Large intestine (tissue), 3 donors: ENCODE data around the gene WSCD2. TPM values are rescaled to one million over a fixed set of nuclear protein-coding genes. Genes with fewer than 3 reads are reported as not detected.

Experiments
- DNase-seq, 2 donors: peaks; one replicate each; pipeline versions ENCODE4 v3.0.0 to v3.0.0-alpha.2; 2013
- H3K27ac ChIP-seq: one replicate; pipeline ENCODE4 v1.5.1; 2013; ENCODE audit warnings: low read length
- H3K27me3 ChIP-seq: 2 replicates; pipeline ENCODE4 v1.6.1; 2013; ENCODE audit warnings: low read length; ENCODE audit not compliant: control insufficient read depth, insufficient read depth
- H3K36me3 ChIP-seq: 2 replicates; pipeline ENCODE4 v1.6.1; 2013; ENCODE audit warnings: low read length; ENCODE audit not compliant: control insufficient read depth, insufficient read depth
- H3K4me1 ChIP-seq: one replicate; pipeline ENCODE4 v1.6.1; 2013; ENCODE audit warnings: low read length; ENCODE audit not compliant: control insufficient read depth, insufficient read depth
- H3K4me3 ChIP-seq: one replicate; pipeline ENCODE4 v1.5.1; 2013; ENCODE audit warnings: low read length
- H3K9me3 ChIP-seq: one replicate; pipeline ENCODE4 v1.6.1; 2013; ENCODE audit warnings: mild to moderate bottlenecking, low read depth, low read length, moderate library complexity; ENCODE audit not compliant: control insufficient read depth
- WGBS: methylation state at CpG from one replicate; pipeline ENCODE4 v1.1.5; 2013; ENCODE audit warnings: low lambda C conversion rate; ENCODE audit not compliant: insufficient coverage; 5-methylcytosine and 5-hydroxymethylcytosine counted together
- polyA plus RNA-seq: library from polyadenylated mRNA; unstranded; fragments of 120-200 nt; gene quantifications from one replicate; pipeline ENCODE4 v1.2.1, GENCODE V29; 2013

WSCD2 gene
- polyA plus RNA-seq, 1 donor = 1.5 TPM

DNA sequence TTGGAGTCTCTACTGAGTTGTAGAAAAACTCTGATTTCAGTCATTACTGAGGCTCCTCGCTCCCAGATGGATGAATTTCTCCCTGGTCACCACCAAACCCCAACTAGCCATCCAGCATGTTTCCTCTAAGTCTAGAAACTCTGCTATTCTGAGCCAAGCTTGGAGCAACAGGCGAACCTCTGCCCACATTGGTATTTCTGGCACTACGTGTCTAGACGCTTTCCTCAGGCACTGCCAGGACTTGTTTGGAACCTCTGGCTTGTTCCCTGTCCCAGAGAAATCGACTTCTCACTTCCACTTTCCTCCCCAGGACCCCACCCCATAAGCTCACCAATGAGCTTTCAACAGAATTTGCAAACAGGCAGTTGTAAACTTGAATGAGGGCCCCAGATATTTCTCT is 27.6 kb downstream of the WSCD2 start:
- Histone ChIP-seq H3K27ac (no peak overlapping the region), H3K4me1 (no peaks in the 10 kb centered on the region), H3K9me3 (no peaks in the 10 kb centered on the region), H3K27me3 (no peaks in the 10 kb centered on the region), H3K36me3 (no peaks in the 10 kb centered on the region), H3K4me3 (no peak overlapping the region)
- WGBS = no CpG with 5 or more reads among the region's 5 CpGs
- DNase-seq = no peak

DNA sequence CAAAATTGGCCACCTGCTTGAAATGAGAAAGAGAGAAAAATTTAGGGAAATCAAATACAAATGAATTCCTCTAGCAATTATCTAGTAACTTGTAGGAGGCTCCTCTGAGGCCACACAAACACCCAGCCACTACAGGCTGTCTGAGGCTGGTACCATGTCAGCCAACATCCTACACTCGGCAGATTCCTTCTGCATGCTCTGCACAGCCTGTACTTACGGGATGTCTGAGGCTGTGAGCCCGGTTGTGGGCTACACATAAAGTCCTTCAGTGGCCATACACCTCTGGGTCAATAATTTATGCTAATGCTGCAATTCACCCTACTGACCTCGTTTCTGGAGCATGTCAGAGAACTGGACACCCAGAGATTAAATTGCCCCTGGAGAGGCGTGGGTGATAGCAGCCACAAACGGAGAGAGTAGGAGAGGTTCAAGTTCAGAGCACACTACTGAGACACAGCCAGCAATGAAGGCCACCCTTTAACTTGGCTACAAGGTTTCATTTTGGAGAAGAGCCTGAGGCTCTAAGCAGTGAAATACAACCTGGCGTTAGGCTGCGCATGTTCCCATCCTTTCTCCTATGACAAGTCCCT is 28.9 kb downstream of the WSCD2 start:
- Histone ChIP-seq H3K27me3 (no peaks in the 10 kb centered on the region), H3K4me1 (no peaks in the 10 kb centered on the region), H3K4me3 (no peak overlapping the region), H3K9me3 (no peaks in the 10 kb centered on the region), H3K27ac (no peak overlapping the region), H3K36me3 (no peaks in the 10 kb centered on the region)
- WGBS = no CpG with 5 or more reads among the region's 8 CpGs
- no peak for DNase-seq

DNA sequence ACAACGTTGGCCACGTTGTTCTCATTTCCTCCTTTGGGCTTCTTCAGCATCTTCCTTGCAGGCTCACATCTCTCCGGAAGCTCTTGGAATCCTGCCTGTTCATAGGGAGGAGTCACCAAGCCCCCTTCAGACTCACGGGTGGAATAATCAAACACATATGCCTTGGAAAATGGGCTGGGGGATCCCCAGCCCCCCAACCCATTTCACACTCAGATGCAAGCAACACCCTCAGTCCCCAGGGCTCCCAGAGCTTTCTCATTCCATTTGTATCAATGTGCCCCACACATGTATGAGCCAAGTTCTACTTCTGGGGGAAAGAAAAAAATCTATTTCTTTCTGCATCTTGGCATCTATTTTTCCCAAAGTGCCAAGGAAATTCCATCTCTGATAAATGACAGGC is 33.1 kb downstream of the WSCD2 start:
- Histone ChIP-seq H3K27ac (no peak overlapping the region), H3K36me3 (no peaks in the 10 kb centered on the region)
- no peak for DNase-seq

DNA sequence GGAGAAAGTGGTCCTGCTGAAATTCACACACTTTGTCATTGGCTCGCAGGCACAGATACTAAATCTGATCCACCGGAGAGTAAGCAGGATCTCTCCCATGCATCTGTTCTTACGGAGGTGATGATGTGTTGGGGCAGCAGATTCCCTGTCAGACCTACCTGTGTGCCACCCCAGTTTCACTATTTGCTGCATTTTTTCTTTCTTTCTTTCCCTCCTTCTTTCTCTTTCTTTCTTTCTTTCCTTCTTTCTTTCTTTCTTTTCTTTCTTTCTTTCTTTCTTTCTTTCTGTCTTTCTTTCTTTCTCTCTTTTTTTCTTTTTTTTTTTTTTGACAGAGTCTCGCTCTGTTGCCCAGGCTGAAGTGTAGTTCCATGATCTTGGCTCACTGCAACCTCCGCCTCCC is 37.4 kb downstream of the WSCD2 start:
- 94% methylated on average over 2 of the region's 5 CpGs for WGBS
- H3K27ac ChIP-seq = no peak overlapping the region
- DNase-seq = no peak
- H3K9me3 ChIP-seq = no peaks in the 10 kb centered on the region
- H3K36me3 ChIP-seq = no peaks in the 10 kb centered on the region
- no peaks in the 10 kb centered on the region for H3K27me3 ChIP-seq
- no peaks in the 10 kb centered on the region for H3K4me1 ChIP-seq
- H3K4me3 ChIP-seq = no peak overlapping the region

More for the DNA sequence above, 33.1 kb downstream of the WSCD2 start:
- no CpG with 5 or more reads among the region's 4 CpGs for WGBS
- H3K27me3 ChIP-seq = no peaks in the 10 kb centered on the region
- no peak overlapping the region for H3K4me3 ChIP-seq
- H3K9me3 ChIP-seq = no peaks in the 10 kb centered on the region
- H3K4me1 ChIP-seq = no peaks in the 10 kb centered on the region

DNA sequence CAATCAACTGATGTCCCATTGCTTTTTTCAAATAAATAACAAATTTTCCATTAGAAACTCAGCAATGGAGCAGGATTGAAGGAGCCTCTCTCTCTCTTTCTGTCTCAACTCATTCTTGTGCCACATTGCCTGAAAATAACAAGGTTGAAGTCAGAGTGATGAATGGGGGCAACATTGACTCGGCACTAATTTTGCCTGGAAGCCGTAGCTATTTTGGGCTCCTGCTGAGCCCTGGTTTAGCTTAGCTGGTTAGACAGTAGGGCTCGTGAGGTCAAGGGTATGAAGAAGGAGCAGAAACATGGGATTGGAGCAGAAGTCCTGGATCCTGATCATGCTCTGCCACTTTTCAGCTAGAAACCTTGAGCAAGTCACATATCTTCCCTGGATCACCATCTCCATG is 38.9 kb downstream of the WSCD2 start:
- Histone ChIP-seq H3K4me1 (no peaks in the 10 kb centered on the region), H3K4me3 (no peak overlapping the region), H3K27me3 (no peaks in the 10 kb centered on the region), H3K27ac (no peak overlapping the region), H3K36me3 (no peaks in the 10 kb centered on the region), H3K9me3 (no peaks in the 10 kb centered on the region)
- no CpG with 5 or more reads among the region's 3 CpGs for WGBS
- DNase-seq = no peak

DNA sequence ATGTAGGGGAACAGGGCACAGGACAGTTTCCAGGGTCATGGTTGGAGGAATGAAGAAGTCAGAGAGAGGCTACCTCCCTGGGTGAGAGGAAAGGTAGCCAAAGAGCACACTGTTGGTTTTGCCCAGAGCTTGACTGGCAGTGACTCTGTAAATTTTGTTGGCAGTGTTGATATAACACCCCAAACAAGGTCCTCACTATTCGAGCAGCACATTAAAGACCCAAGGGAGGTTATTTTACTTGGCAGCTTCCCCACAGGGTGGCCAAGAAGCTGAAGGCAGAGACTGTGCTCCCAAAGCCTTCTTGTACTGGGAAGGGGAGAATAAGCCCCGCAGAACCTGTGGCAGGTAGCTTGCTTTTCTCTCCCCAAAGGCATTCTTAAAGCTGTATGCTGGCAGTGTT is 40.6 kb downstream of the WSCD2 start:
- H3K4me3 ChIP-seq = no peak overlapping the region
- H3K27ac ChIP-seq = no peak overlapping the region
- no peaks in the 10 kb centered on the region for H3K9me3 ChIP-seq
- no peaks in the 10 kb centered on the region for H3K27me3 ChIP-seq
- DNase-seq = no peak
- no peaks in the 10 kb centered on the region for H3K4me1 ChIP-seq
- WGBS = no CpG with 5 or more reads among the region's 2 CpGs
- H3K36me3 ChIP-seq = no peaks in the 10 kb centered on the region

DNA sequence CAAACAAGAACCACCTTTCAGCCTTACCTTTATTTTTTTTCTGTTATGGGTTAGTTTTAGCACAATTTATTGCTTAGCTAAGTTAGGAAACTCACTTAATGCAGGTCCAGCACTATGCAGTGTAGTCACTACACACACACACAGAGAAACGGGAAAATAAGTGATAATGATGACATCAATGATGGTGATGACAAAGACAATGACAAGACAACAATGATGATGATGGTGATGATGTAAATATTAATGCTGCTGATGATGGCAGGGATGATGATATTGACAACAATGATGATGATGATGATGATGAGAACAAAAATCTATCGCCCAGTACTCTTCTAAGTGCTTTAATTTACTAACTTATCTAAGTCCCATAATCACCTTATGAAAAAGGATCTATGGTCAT is 41.1 kb downstream of the WSCD2 start:
- no peak overlapping the region for H3K27ac ChIP-seq
- no peak overlapping the region for H3K4me3 ChIP-seq
- H3K4me1 ChIP-seq = no peaks in the 10 kb centered on the region
- no peaks in the 10 kb centered on the region for H3K9me3 ChIP-seq
- no peaks in the 10 kb centered on the region for H3K27me3 ChIP-seq
- no CpG with 5 or more reads among the region's 2 CpGs for WGBS
- no peaks in the 10 kb centered on the region for H3K36me3 ChIP-seq
- DNase-seq = no peak

DNA sequence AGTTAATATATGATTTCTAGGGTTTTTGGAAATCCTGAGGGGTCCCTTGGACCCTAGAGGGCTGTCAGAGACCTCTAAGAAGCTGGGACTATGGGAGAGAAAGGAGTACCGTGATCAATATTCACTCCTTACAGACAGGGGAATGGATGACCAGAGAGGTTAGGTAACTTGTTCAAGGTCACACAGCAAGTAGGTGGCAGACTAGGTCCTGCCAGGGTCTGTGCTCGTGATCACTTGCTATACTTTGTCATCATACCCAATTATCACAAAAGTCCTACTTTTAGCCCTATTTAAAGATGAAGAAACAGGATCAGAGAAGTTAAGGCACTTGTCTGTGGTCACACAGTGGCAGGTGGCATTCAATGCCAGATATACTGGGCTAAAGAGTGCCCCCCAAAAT is 42.9 kb downstream of the WSCD2 start:
- no peak overlapping the region for H3K4me3 ChIP-seq
- no peak overlapping the region for H3K27ac ChIP-seq
- H3K9me3 ChIP-seq = no peaks in the 10 kb centered on the region
- no peak for DNase-seq
- WGBS = no CpG with 5 or more reads among the region's 2 CpGs
- H3K27me3 ChIP-seq = no peaks in the 10 kb centered on the region
- no peaks in the 10 kb centered on the region for H3K4me1 ChIP-seq
- H3K36me3 ChIP-seq = no peaks in the 10 kb centered on the region

DNA sequence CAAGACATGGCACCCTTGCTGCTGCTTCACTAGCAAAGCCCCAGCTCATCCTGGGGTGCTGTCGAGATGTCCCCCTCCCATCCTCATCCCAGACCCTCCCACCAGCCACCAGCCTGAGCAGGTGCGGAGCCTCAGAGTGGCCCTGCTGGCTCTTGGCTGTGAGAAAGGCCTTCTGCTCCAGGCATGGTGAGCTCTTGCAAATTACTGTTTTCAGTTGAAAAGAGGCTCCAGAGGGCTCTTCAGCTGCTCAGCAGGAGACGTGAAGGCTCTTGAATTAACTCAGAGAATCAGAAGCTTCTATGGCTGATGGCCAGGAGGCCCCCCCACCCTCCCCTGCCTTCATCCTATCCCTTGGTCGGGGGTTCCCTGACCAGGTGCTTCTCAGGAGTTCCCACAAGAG is 44.1 kb downstream of the WSCD2 start:
- no peaks in the 10 kb centered on the region for H3K9me3 ChIP-seq
- H3K36me3 ChIP-seq = no peaks in the 10 kb centered on the region
- no peaks in the 10 kb centered on the region for H3K27me3 ChIP-seq
- H3K27ac ChIP-seq = no peak overlapping the region
- no CpG with 5 or more reads among the region's 4 CpGs for WGBS
- no peak overlapping the region for H3K4me3 ChIP-seq
- no peak for DNase-seq
- no peaks in the 10 kb centered on the region for H3K4me1 ChIP-seq

DNA sequence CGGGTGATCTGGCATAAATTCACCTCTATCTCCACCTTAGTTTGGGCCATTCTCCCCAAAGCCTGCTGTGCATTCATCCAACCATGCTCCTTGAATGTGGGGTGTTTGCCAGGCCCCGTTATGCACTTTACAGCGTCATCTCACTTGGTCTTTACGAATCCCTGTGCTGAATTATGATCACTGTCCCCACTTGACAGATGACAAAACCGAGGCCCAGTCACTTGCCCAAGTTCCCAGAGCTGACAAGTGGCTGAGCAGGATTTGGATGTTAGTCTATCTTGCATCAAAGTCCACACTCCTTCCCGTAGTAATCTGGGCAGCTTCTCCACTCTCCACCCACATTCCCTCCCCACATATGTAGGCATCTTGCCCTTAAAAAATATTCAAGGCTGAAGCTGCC is 44.8 kb downstream of the WSCD2 start:
- no peak overlapping the region for H3K27ac ChIP-seq
- WGBS = 67% methylated on average over 1 of the region's 6 CpGs
- DNase-seq = no peak

DNA sequence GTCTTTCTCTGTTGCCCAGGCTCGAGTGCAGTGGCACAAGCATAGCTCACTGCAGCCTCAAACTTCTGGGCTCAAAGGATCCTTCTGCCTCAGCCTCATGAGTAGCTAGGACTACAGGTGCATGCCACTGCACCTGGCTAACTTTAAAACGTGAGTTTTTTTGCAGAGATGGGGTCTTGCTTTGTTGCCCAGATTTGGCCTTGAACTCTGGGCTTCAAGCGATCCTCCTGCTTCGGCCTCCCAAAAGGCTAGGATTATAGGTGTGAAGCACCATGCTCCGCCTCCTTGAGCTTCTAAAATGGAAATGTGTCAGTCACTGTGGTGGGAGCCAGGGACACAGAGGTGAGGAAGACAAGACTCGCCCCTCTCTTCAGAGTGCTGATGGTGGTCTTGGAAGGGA is 45.6 kb downstream of the WSCD2 start:
- WGBS = no CpG with 5 or more reads among the region's 6 CpGs
- no peaks in the 10 kb centered on the region for H3K4me1 ChIP-seq
- H3K36me3 ChIP-seq = no peaks in the 10 kb centered on the region
- no peaks in the 10 kb centered on the region for H3K9me3 ChIP-seq
- no peaks in the 10 kb centered on the region for H3K27me3 ChIP-seq
- no peak overlapping the region for H3K27ac ChIP-seq
- DNase-seq = no peak
- no peak overlapping the region for H3K4me3 ChIP-seq

More for the DNA sequence above, 44.8 kb downstream of the WSCD2 start:
- no peaks in the 10 kb centered on the region for H3K4me1 ChIP-seq
- H3K9me3 ChIP-seq = no peaks in the 10 kb centered on the region
- no peak overlapping the region for H3K4me3 ChIP-seq
- no peaks in the 10 kb centered on the region for H3K36me3 ChIP-seq
- no peaks in the 10 kb centered on the region for H3K27me3 ChIP-seq
